22Rv1 (cell line): Measurements from ENCODE around the gene ANK2.

Experiments used
- ZFX ChIP-seq: fragments of 450-650 bp; IDR thresholded peaks from 2 replicates; pipeline ENCODE4 v1.6.1; 2017; ENCODE audit warnings: antibody characterized with exemption, borderline replicate concordance
- TF ChIP-seq, protein P1 (sequence below): fragments of 450-650 bp; IDR thresholded peaks from 2 replicates; pipeline ENCODE4 v1.5.1; 2017; ENCODE audit warnings: mild to moderate bottlenecking

GRCh38 chr4:113411496-113411938 lies 362.1 kb downstream of the ANK2 start:
- TF ChIP-seq, protein P1, sequence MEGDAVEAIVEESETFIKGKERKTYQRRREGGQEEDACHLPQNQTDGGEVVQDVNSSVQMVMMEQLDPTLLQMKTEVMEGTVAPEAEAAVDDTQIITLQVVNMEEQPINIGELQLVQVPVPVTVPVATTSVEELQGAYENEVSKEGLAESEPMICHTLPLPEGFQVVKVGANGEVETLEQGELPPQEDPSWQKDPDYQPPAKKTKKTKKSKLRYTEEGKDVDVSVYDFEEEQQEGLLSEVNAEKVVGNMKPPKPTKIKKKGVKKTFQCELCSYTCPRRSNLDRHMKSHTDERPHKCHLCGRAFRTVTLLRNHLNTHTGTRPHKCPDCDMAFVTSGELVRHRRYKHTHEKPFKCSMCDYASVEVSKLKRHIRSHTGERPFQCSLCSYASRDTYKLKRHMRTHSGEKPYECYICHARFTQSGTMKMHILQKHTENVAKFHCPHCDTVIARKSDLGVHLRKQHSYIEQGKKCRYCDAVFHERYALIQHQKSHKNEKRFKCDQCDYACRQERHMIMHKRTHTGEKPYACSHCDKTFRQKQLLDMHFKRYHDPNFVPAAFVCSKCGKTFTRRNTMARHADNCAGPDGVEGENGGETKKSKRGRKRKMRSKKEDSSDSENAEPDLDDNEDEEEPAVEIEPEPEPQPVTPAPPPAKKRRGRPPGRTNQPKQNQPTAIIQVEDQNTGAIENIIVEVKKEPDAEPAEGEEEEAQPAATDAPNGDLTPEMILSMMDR: no peak
- TF ChIP-seq ZFX: no peak
